Skeletal muscle satellite cell (primary cell): ENCODE data around the gene UQCRC1. TPM values are rescaled to one million over a fixed set of nuclear protein-coding genes. Genes with fewer than 3 reads are reported as not detected.

Source experiments
- small RNA-seq: library from RNA; depleted of rRNA; stranded (forward); fragments of <200 nt; gene quantifications from one replicate; pipeline ENCODE3, GENCODE V24; 2012

Gene UQCRC1

Small RNA genes lying within 50 kb of the gene (small RNA-seq; reads per million reads assigned to genes)
- gene MIR6823 = not detected
